Sigmoid colon (tissue), 3 donors: Measurements from ENCODE around the gene PVALB.

Experiments
- POLR2A ChIP-seq, 2 donors: fragments of 450-650 bp; IDR thresholded peaks; one replicate each; pipeline ENCODE4 v1.6.1; 2016; ENCODE audit warnings: antibody characterized with exemption in 2 of 2, mild to moderate bottlenecking in 2 of 2, moderate library complexity in 2 of 2
- TF ChIP-seq, protein P1 (sequence below), 4 experiments: fragments of 450-650 bp in 3 of 4; fragments of 200-600 bp in 1 of 4; IDR thresholded peaks; one replicate each; pipeline ENCODE4 v1.5.1; 2016 to 2019; ENCODE audit warnings: antibody characterized with exemption in 4 of 4, mild to moderate bottlenecking in 3 of 4, moderate library complexity in 2 of 4

DNA sequence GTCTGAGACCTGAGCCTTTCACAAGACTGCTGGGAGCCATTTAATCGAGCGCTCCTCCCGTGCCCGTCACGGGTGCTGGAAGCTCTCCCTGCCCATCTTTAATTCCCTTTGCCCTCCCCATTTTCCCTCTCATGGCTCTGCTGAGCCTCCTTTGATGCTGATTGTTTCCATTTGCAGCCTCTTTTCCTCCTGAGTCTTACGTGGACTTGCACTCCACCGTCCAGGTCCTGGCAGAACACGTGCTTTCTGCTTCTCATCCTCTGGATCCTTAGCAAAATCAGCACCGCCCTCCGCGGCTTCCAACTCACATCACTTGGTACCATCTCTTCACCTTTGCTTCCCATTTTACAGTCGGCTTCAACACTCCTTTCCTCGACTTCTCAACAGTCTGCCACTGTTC is 48.2 kb downstream of the PVALB start:
- TF ChIP-seq, protein P1, sequence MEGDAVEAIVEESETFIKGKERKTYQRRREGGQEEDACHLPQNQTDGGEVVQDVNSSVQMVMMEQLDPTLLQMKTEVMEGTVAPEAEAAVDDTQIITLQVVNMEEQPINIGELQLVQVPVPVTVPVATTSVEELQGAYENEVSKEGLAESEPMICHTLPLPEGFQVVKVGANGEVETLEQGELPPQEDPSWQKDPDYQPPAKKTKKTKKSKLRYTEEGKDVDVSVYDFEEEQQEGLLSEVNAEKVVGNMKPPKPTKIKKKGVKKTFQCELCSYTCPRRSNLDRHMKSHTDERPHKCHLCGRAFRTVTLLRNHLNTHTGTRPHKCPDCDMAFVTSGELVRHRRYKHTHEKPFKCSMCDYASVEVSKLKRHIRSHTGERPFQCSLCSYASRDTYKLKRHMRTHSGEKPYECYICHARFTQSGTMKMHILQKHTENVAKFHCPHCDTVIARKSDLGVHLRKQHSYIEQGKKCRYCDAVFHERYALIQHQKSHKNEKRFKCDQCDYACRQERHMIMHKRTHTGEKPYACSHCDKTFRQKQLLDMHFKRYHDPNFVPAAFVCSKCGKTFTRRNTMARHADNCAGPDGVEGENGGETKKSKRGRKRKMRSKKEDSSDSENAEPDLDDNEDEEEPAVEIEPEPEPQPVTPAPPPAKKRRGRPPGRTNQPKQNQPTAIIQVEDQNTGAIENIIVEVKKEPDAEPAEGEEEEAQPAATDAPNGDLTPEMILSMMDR (IDR thresholded peaks at IDR 0.05), result no peak
- no peak for TF ChIP-seq POLR2A (IDR thresholded peaks at IDR 0.05)
